Epithelial cell of proximal tubule (primary cell): ENCODE measurements around the gene PACRG. TPM values are rescaled to one million over a fixed set of nuclear protein-coding genes. Genes with fewer than 3 reads are reported as not detected.
A peak's percentile ranks its signal among the peaks of the same experiment; 100 is the strongest.

Experiments used
- DNase-seq: peaks from one replicate; pipeline ENCODE4 v3.0.0-alpha.2; 2011; ENCODE audit warnings: low read depth
- H3K4me3 ChIP-seq: 2 replicates; pipeline ENCODE4 v1.5.1; 2011; ENCODE audit warnings: low read depth, mild to moderate bottlenecking, low read length
- total RNA-seq: library from RNA; depleted of rRNA; stranded (reverse); fragments of >200 nt; gene quantifications from 2 replicates; pipeline ENCODE4 v1.2.3, GENCODE V29; 2015
- TF ChIP-seq, protein P1 (sequence below): conservative IDR thresholded peaks from 2 replicates; pipeline ENCODE4 v1.5.1; 2012; ENCODE audit warnings: low read depth, mild to moderate bottlenecking, low read length

The PACRG gene
- total RNA-seq, 1 donor from 2014 or later = 0.12 TPM

DNA sequence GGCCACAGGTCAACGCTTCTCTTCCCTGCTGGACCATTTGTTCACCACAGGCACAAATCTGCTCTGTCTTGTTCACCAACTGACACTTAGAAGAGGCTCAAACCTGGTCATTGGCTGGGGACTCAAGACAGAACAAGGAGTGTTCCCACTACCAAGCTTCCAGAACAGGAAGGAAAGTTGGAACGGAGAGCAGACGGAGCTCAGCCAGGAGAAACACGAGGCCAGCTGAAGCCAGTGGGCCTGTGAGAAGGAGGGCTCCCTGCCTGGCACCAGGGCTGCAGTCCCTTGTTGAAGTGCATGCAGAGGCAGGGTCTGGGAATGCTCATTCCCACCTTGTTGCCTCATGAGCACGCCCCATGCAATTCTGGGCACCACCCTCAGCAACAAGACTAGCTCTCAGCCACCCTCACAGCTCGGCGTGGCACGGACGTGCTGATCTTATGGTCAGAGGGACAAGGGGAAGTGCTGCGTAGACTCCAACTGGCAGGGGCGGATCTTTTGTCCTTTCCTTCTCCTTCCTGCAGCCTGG lies 450.2 kb downstream of the PACRG start:
- TF ChIP-seq, protein P1, sequence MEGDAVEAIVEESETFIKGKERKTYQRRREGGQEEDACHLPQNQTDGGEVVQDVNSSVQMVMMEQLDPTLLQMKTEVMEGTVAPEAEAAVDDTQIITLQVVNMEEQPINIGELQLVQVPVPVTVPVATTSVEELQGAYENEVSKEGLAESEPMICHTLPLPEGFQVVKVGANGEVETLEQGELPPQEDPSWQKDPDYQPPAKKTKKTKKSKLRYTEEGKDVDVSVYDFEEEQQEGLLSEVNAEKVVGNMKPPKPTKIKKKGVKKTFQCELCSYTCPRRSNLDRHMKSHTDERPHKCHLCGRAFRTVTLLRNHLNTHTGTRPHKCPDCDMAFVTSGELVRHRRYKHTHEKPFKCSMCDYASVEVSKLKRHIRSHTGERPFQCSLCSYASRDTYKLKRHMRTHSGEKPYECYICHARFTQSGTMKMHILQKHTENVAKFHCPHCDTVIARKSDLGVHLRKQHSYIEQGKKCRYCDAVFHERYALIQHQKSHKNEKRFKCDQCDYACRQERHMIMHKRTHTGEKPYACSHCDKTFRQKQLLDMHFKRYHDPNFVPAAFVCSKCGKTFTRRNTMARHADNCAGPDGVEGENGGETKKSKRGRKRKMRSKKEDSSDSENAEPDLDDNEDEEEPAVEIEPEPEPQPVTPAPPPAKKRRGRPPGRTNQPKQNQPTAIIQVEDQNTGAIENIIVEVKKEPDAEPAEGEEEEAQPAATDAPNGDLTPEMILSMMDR = no peak
- no peak overlapping the region for H3K4me3 ChIP-seq
- DNase-seq = no peak

DNA sequence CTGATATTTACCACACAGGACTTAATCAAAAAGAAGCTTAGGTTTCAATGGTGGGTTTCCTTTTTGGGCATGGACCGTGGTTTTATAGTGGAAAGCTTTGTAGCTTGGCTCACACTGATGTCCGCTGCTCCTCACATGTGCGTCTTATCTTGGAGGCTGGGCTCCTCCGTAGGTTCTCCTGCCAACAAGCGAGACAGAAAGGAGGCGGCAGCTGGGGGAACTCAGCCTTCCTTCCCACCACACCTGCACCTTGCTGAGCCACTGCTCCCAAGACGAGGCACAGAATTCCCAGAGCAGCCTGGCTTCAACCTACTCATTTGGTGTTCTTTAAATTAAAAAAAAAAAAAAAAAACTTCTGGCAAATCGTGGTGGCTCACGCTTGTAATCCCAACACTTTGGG lies 451.3 kb downstream of the PACRG start:
- no peak overlapping the region for H3K4me3 ChIP-seq
- DNase-seq = no peak
- TF ChIP-seq, protein P1 = no peak

DNA sequence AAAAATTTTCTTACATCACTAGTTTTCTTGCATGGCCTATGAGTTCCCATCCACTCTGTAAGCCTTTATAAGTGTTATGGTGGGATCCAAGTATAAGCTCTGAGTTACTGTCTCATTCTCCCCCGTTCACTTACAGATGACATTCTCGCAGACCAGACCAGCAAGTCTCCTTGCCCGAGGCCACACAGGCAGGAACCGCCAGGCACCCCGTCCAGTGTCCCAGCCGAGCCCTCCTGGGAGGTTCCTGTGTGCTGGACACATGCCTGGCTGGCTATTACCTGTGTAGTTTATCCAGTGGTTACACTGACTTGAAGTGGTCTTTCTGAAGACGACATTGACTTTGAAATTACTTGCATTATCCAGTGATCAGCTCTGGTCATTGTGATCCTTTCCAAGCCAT lies 451.9 kb downstream of the PACRG start:
- H3K4me3 ChIP-seq = no peak overlapping the region
- DNase-seq = no peak
- TF ChIP-seq, protein P1 = no peak

DNA sequence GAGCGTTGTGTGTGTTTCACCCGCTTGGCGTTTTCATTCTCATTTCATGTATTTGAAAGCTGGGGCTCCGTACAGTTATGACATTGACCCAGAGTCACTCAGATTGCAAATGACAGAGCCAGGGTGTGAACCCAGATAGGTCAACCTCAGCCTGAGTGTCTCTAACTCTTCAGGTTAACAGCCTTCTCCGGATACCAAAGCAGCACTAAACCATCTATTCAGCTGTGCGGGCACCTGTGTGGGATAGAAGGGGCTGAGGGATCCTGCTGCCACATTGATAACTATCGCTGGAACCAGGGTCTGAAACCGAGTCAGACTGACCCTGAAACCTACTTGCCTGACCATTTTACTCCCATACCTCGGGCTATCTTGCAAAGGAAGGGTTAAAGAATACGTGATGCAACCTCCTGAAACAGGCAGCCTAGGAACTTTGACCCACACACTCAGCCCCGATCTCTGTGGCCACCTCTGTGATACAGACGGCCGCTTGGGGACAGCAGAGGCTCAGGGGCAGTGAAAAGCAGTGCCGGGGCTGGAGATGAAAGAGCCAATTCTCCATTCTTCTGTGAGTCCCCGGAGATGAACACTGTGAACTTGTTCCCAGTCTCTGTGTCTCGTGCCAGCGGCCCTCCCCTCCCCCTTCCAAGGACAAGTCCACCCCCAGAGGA lies 453.2 kb downstream of the PACRG start:
- peak overlapping the region; percentile 41 for H3K4me3 ChIP-seq
- peak; percentile 23 for DNase-seq
- TF ChIP-seq, protein P1 = peak; percentile 91

DNA sequence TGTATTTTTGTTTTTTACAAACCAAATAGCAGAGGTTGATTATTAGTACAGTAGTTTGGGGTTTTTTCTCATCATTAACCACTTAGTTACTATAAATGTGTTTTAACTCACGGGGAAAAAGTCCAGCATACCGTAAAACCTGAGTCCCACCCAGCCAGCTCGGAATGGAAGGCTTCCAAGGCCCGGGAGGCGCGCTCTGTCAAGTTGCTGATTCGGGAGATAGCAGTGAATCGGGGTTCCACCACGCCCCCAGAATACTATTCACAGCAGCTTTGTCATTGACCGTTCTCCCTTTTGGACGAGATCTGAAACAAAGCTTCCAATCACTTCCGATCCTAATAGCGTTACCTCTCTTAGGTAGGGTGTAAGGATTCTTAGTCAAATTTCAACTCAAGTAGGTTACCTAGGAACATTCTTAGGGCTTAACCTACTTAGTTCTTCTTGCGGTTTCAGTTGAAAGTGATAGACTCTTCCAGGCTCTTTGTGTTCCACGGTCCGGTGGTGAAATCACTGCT lies 453.9 kb downstream of the PACRG start:
- no peak for DNase-seq
- TF ChIP-seq, protein P1 = no peak
- peak overlapping the region; percentile 41 for H3K4me3 ChIP-seq

DNA sequence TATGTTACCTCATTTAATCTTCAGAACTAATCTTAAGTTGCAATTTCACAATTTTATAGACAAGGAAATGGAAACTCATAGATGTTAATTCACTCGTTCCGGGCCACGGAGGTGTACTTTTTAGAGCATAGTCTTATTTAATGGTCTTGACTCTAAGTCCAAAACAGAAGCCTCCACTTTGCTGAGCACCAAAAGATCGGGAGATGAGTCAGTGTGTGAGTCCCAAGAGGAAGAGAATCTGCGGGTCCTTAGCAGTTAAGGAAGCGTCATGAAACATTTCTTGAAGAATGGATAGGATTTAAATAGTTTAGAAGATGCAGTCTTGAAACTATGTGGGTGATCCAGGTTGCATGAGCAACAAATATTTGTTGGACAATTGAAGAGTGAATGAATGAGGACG lies 454.9 kb downstream of the PACRG start:
- no peak for DNase-seq
- no peak overlapping the region for H3K4me3 ChIP-seq
- TF ChIP-seq, protein P1 = no peak

DNA sequence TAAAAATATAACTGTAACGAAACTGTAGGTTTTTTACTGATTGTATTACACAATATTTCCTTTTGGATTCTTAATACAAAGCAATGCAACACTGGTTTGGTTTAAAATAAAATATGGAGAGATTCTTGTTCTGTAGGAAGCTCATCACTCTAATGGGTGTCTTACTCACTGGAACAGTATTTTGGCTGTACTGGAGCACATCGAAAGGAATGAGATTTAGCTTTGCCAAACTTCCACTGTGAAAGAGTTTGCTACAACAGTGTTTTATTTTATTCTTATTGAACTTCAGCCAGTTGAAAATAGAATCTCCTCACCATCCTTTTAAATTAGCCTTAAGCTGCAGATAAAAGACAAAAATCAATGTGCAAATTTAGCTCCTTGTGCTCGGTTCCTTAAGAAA lies 456.0 kb downstream of the PACRG start:
- TF ChIP-seq, protein P1 = no peak
- no peak overlapping the region for H3K4me3 ChIP-seq
- DNase-seq = no peak
